Loucy (cell line): ENCODE data around the gene RANBP17.

Experiments
- H2AFZ ChIP-seq: fragments of 200-600 bp; sonication (generic); 2 replicates; pipeline ENCODE4 v1.6.0; 2016; ENCODE audit warnings: antibody characterized with exemption, mild to moderate bottlenecking, low read length, moderate library complexity
- H3F3A ChIP-seq: fragments of 200-600 bp; 2 replicates; pipeline ENCODE4 v1.6.0; 2016; ENCODE audit warnings: antibody characterized with exemption, low read depth, mild to moderate bottlenecking
- H3K27me3 ChIP-seq: fragments of 200-600 bp; sonication (generic); 2 replicates; pipeline ENCODE4 v1.6.1; 2014; ENCODE audit warnings: low read length, mild to moderate bottlenecking; ENCODE audit not compliant: insufficient read depth, poor library complexity, severe bottlenecking
- H3K36me3 ChIP-seq: fragments of 200-600 bp; sonication (generic); 2 replicates; pipeline ENCODE4 v1.6.1; 2016; ENCODE audit warnings: low read length; ENCODE audit not compliant: insufficient read depth
- H3K4me1 ChIP-seq: fragments of 200-600 bp; sonication (generic); 2 replicates; pipeline ENCODE4 v1.5.1; 2014; ENCODE audit warnings: low read length, mild to moderate bottlenecking; ENCODE audit not compliant: insufficient read depth, poor library complexity, severe bottlenecking
- H3K4me2 ChIP-seq: fragments of 200-600 bp; sonication (generic); 2 replicates; pipeline ENCODE4 v1.6.0; 2014; ENCODE audit warnings: antibody characterized with exemption, low read length, low read depth, mild to moderate bottlenecking; ENCODE audit not compliant: poor library complexity, severe bottlenecking
- H3K4me3 ChIP-seq: fragments of 200-600 bp; sonication (generic); 2 replicates; pipeline ENCODE4 v1.5.1; 2014; ENCODE audit warnings: low read length, mild to moderate bottlenecking, mixed read lengths; ENCODE audit not compliant: poor library complexity, severe bottlenecking
- H3K79me2 ChIP-seq: fragments of 200-600 bp; sonication (generic); 2 replicates; pipeline ENCODE4 v1.6.1; 2014; ENCODE audit warnings: low read length; ENCODE audit not compliant: insufficient read depth
- H3K9ac ChIP-seq: fragments of 200-600 bp; sonication (generic); 2 replicates; pipeline ENCODE4 v1.6.0; 2014; ENCODE audit warnings: mild to moderate bottlenecking, low read depth, low read length, moderate library complexity; ENCODE audit not compliant: poor library complexity, severe bottlenecking
- H3K9me2 ChIP-seq: fragments of 200-600 bp; sonication (generic); replicated peaks from 2 replicates; pipeline ENCODE4 v1.6.1; 2016; ENCODE audit warnings: low read depth, low read length, mixed read lengths
- H3K9me3 ChIP-seq: fragments of 200-600 bp; sonication (generic); 2 replicates; pipeline ENCODE4 v1.6.1; 2014; ENCODE audit warnings: mild to moderate bottlenecking, antibody characterized with exemption, low read length, low read depth; ENCODE audit not compliant: insufficient read depth
- H4K20me1 ChIP-seq: fragments of 200-600 bp; sonication (generic); 2 replicates; pipeline ENCODE4 v1.6.0; 2014; ENCODE audit warnings: antibody characterized with exemption, low read length, mild to moderate bottlenecking; ENCODE audit not compliant: insufficient read depth, poor library complexity, severe bottlenecking
- CTCF ChIP-seq: fragments of 200-600 bp; sonication (generic); conservative IDR thresholded peaks from 2 replicates; pipeline ENCODE4 v1.5.1; 2014; ENCODE audit warnings: mild to moderate bottlenecking, antibody characterized with exemption, low read length
- EZH2phosphoT487 ChIP-seq: fragments of 200-600 bp; IDR thresholded peaks from 2 replicates; pipeline ENCODE4 v1.6.1; 2018; ENCODE audit warnings: antibody characterized with exemption, mild to moderate bottlenecking, moderate library complexity, borderline replicate concordance

The RANBP17 gene

GRCh38 chr5:171122372-171122771 lies 260.6 kb downstream of the RANBP17 start:
- no peaks in the 10 kb centered on the region for H3K27me3 ChIP-seq

GRCh38 chr5:171123417-171123816 lies 261.6 kb downstream of the RANBP17 start:
- no peak overlapping the region for H3K4me2 ChIP-seq
- no peak overlapping the region for H3K4me3 ChIP-seq
- H3K27me3 ChIP-seq, result no peaks in the 10 kb centered on the region
- no peaks in the 10 kb centered on the region for H3K9me2 ChIP-seq
- H3K4me1 ChIP-seq, result no peaks in the 10 kb centered on the region
- H3K79me2 ChIP-seq, result no peaks in the 10 kb centered on the region
- H3F3A ChIP-seq, result no peaks in the 10 kb centered on the region
- no peaks in the 10 kb centered on the region for H4K20me1 ChIP-seq
- no peaks in the 10 kb centered on the region for H3K9me3 ChIP-seq
- TF ChIP-seq EZH2phosphoT487 (no peak), CTCF (no peak)
- no peak overlapping the region for H2AFZ ChIP-seq
- no peak overlapping the region for H3K9ac ChIP-seq
- no peaks in the 10 kb centered on the region for H3K36me3 ChIP-seq

More at GRCh38 chr5:171122372-171122771, 260.6 kb downstream of the RANBP17 start:
- H2AFZ ChIP-seq, result no peak overlapping the region
- H3K4me1 ChIP-seq, result no peaks in the 10 kb centered on the region
- no peak overlapping the region for H3K4me2 ChIP-seq
- no peak for TF ChIP-seq EZH2phosphoT487
- H3K79me2 ChIP-seq, result no peaks in the 10 kb centered on the region
- no peaks in the 10 kb centered on the region for H3K36me3 ChIP-seq
- H3K9me2 ChIP-seq, result no peaks in the 10 kb centered on the region
- H4K20me1 ChIP-seq, result no peaks in the 10 kb centered on the region
- no peak overlapping the region for H3K9ac ChIP-seq
- no peak overlapping the region for H3K4me3 ChIP-seq
- no peaks in the 10 kb centered on the region for H3F3A ChIP-seq
- no peaks in the 10 kb centered on the region for H3K9me3 ChIP-seq

DNA sequence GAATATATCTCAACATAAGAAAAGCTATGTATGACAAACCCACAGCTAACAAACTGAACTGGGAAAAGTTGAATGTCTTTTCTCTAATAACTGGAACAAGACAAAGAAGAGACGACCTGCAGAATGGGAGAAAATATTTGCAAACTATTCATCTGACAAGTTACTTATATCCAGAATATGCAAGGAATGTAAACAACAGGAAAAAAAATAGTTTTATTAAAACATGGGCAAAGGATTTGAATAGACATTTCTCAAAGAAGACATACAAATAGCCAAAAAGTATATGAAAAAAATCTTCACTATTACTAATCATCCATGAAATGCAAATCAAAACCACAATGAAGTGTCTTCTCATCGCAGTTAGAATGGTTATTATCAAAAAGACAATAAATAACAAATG lies 265.5 kb downstream of the RANBP17 start:
- Histone ChIP-seq H3K4me1 (no peaks in the 10 kb centered on the region), H3K4me2 (no peak overlapping the region), H3F3A (no peaks in the 10 kb centered on the region), H3K79me2 (no peaks in the 10 kb centered on the region), H3K9me3 (no peaks in the 10 kb centered on the region), H3K9ac (no peak overlapping the region), H2AFZ (no peak overlapping the region), H3K27me3 (no peaks in the 10 kb centered on the region), H4K20me1 (no peaks in the 10 kb centered on the region), H3K9me2 (no peaks in the 10 kb centered on the region), H3K36me3 (no peaks in the 10 kb centered on the region), H3K4me3 (no peak overlapping the region)
- TF ChIP-seq CTCF, result no peak
- TF ChIP-seq EZH2phosphoT487, result no peak

DNA sequence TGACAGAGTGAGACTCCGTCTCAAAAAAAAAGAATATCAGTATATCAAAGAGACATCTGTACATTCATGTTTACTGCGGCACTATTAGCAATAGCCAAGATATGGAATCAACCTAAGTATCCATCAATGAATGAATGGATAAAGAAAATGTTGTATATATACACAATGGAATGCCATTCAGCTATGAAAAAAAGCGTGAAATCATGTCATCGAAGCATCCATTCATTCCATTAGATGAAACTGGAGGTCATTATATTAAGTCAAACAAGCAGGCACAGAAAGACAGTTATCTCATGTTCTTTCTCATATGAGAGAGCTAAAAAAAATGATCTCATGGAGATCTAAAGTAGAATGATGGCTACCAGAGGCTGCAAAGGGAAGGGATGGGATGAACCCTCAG lies 266.3 kb downstream of the RANBP17 start:
- Histone ChIP-seq H4K20me1 (no peaks in the 10 kb centered on the region), H3K36me3 (no peaks in the 10 kb centered on the region), H3K4me1 (no peaks in the 10 kb centered on the region), H3K27me3 (no peaks in the 10 kb centered on the region), H3K9me2 (no peaks in the 10 kb centered on the region), H3F3A (no peaks in the 10 kb centered on the region), H3K9me3 (no peaks in the 10 kb centered on the region), H3K79me2 (no peaks in the 10 kb centered on the region), H3K9ac (no peak overlapping the region), H2AFZ (no peak overlapping the region), H3K4me3 (no peak overlapping the region), H3K4me2 (no peak overlapping the region)
- TF ChIP-seq EZH2phosphoT487 (no peak), CTCF (no peak)
